Endothelial cell of hepatic sinusoid (primary cell): ENCODE results near the gene SLC25A5.
"Not testable (repeated sequence)": the region's sequence is repeated elsewhere in the genome, so short reads cannot be mapped to it uniquely, and the experiment has no call there.

Experiments used
- in situ Hi-C: cut with HindIII; loops from 2 replicates; pipeline ENCODE4 v1.10.0; 2017; ENCODE audit warnings: low sequenced_read_pairs

The SLC25A5 gene

DNA sequence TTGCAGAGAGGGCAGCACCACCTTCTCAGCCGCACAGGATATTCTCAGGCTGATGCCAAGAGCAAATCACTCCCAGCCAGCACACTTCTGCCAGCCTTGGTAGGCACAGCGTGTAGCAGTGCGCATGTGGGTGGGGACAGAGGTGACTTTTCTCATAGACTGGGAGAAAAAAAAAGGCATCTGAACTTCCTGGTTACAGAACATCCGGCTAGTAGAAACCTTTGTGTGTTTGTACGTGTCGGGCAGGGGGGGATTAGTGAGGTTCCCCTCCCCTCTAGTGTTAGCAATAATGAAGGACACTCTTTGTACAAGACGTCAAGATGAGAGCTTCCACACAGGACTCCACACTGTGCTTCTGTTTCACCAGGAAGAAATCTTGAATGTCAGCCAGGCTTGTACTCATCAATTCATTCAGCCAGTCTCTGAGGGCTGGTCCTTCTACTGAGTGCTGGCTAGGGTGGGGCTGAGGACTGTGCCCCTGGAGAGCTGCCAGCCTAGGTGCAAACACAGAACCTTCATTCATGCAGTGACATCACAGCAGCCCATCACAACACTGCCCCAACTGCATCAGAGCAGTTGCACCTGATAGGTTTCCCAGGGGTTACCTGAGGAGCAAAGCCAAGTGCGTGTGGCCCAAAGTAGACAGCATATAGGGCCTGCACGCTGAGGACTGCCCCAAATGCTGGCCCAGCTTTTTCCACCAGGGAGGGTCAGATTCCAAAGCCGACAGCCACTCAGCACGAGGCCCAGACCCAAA lies 34.7 kb downstream of the SLC25A5 start:
- in situ Hi-C loops = no loop called here

DNA sequence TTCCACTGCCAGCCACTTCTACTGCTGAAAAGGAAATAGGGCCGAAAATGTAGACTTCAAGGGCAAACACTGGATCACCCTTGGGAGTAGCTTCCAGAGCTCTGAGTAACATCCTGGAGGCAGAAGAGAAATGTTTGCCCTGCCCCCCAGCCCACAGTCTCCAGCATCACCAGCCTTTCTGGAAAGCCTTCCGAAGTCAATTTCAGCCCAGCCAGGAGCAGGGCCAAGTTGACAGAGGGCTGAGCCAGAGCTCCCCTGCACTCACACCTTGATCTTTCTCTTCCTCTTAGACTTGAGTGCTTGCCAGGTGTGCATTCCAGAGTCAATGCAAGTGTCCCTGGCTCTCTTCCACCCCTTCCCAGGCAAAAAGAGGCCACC lies 35.2 kb downstream of the SLC25A5 start:
- in situ Hi-C loops = no loop called here

DNA sequence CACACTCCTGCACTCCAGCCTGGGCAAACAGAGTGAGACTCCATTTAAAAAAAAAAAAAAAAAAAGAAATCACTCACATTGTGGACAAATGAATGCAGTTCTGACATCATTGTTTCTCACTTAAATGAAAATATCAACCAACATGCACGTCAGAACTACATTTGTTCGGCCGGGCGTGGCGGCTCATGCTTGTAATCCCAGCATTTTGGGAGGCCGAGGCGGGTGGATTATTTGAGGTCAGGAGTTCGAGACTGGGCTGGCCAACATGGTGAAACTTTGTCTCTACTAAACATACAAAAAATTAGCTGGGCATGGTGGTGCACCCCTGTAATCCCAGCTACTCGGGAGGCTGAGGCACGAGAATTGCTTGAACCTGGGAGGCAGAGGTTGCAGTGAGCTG lies 36.9 kb downstream of the SLC25A5 start:
- in situ Hi-C loops = not testable (repeated sequence)

DNA sequence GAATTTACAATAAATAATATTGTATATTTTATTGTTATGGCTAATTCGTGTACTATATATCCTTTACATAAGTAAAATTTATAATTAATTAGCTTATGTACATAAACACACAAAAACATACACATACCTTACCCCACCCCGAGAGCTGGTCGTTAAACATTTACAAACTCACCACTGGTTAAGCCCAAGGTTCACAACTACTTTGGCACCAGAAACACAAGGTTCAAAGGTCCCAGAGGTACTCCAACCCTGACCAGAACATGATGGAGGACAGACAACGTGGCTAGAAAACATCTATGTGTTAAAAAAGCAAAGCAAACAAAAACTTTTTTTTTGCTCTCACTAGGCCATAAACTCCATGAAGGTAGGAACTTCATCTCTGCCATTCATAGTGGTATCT lies 37.7 kb downstream of the SLC25A5 start:
- in situ Hi-C loops = no loop called here

DNA sequence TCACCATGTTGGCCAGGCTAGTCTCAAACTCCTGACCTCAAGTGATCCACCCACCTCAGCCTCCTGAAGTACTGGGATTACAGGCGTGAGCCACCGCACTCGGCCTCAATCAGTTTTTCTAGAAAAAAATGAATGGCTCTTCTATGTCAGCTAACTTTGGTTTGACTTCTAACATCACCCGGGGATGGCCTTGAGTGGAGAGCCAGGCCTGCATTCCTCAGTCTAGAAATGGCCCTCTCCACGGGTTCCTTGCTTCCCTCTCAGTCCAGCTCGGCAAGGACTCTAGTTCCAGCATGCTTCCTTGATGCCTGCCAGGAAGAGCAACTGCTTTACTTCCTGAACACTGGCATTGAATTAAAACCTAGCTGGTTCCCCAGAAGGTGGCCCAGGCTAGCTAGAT lies 39.0 kb downstream of the SLC25A5 start:
- in situ Hi-C loops = no loop called here

DNA sequence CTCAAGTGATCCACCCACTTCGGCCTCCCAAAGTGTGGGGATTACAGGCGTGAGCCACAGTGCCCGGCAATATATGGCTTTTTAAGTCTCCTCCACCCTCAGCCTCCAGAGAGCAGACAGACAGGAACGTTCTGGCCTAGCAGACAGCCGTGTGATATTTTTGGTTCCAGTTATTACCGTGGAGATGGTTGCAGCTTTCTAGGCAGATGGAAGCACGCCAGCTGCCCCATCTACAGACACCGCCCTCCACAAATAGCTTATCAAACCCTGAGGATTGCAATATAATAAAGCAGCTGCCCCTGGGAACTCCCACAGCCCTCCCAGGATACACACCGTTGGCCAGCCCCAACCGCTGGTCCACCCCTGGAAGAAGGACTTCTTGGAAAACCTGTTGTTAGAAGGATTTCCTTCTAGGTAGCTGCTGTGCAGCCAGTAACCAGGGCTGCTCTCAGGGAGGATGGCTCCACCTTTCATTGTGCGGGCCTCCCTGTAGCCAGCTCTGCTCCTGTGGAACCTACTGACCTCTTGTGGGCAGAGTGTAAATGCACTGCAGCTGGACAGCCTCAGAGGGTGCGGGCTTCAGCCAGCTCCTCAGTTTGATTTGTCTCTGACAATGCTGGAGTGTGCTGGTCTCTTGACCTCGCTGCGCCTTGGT lies 44.0 kb downstream of the SLC25A5 start:
- in situ Hi-C loops = no loop called here

DNA sequence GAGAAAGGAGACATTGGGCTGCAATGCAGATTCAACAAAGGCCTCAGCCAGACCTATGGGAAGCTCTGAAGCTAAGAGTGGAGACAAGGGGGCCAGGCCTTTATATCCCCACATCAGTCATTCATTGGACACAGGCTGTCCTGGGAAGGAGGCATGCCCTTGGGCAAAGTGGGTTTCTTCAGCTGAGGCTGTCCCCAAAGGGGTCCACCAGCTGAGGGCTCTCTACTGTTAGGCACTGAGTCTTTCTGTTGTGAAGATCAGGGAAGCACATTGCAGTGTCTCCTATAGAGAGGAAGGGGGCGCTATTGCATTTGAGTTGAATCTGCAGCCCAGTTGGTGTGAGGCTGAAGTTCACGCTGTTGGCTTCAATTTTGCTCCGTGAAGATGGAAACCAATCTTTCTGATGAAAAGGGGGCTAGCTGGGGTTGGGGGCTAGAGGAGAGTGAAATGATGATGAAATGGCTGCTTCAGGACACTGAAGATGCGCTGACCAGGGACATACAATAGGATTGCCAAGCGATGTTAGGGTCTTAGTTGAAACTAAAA lies 48.0 kb downstream of the SLC25A5 start:
- in situ Hi-C loops = no loop called here

DNA sequence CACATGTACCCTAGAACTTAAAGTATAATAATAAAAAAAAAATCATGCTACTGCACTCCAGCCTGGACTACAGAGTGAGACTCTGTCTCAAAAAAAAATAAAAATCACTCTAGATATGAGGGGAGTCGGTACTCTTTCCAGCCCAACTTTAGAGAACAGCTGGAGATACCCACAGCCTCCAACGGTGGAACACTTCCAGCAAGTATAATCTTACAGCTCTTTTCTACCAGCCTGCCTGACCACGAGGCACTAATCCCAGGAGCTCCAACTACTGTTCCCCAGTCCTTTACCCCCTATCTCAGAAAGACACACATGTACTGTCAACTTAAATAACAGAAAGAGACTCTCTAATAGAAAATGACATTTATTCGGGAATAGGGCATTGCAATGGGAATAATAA lies 50.1 kb downstream of the SLC25A5 start:
- in situ Hi-C loops = no loop called here
